Caco-2 (cell line): ENCODE measurements around the gene STK11IP. TPM values are rescaled to one million over a fixed set of nuclear protein-coding genes. Genes with fewer than 3 reads are reported as not detected.

Source experiments
- BruUV-seq: library from RNA; stranded (reverse); fragments of 400-500 nt; replicated peaks from 2 replicates; lab custom pipeline; 2021; lab: Mats Ljungman, UMichigan
- CTCF ChIA-PET: fragments of 300-600 bp; sonication (Branson Sonifier 250); formaldehyde crosslinking; loops from one replicate; lab custom pipeline; 2022; ENCODE audit warnings: antibody characterized with exemption; lab: Charles Lee
- POLR2A ChIA-PET: fragments of 300-600 bp; sonication (Branson Sonifier 250); formaldehyde crosslinking; loops from one replicate; lab custom pipeline; 2022; ENCODE audit warnings: antibody characterized with exemption; lab: Charles Lee
- DNase-seq, 2 experiments: peaks; one replicate each; pipeline versions ENCODE4 v3.0.0 to v3.0.0-alpha.2; 2020 to 2022
- H3K27me3 ChIP-seq: replicated peaks from 2 replicates; pipeline ENCODE4 v1.6.0; 2011; ENCODE audit warnings: low read length; ENCODE audit not compliant: control insufficient read depth, insufficient read depth
- H3K36me3 ChIP-seq: 2 replicates; pipeline ENCODE4 v1.5.1; 2011; ENCODE audit warnings: low read length; ENCODE audit not compliant: control insufficient read depth, insufficient read depth
- H3K4me1 ChIP-seq: fragments of 250-450 bp; sonication (Bioruptor Pico); 2 replicates; pipeline ENCODE4 v1.5.1; 2020; ENCODE audit warnings: mild to moderate bottlenecking
- H3K4me3 ChIP-seq: 2 replicates; pipeline ENCODE4 v1.5.1; 2011; ENCODE audit warnings: low read depth, mild to moderate bottlenecking, control low read depth, low read length
- H3K9me3 ChIP-seq: fragments of 250-450 bp; sonication (Bioruptor Pico); 2 replicates; pipeline ENCODE4 v1.5.1; 2020; ENCODE audit warnings: mild to moderate bottlenecking, moderate library complexity
- H3K27ac Mint-ChIP-seq: one replicate; pipeline ENCODE4 v1.8.0; 2022; ENCODE audit warnings: mixed read lengths; ENCODE audit not compliant: unreplicated experiment
- H3K27me3 Mint-ChIP-seq: one replicate; pipeline ENCODE4 v1.8.0; 2022; ENCODE audit warnings: mixed read lengths; ENCODE audit not compliant: insufficient read depth, unreplicated experiment
- H3K36me3 Mint-ChIP-seq: one replicate; pipeline ENCODE4 v1.8.0; 2022; ENCODE audit warnings: mild to moderate bottlenecking, mixed read lengths; ENCODE audit not compliant: insufficient read depth, unreplicated experiment
- H3K4me1 Mint-ChIP-seq: one replicate; pipeline ENCODE4 v1.8.0; 2022; ENCODE audit warnings: low read depth, mixed read lengths; ENCODE audit not compliant: unreplicated experiment
- H3K4me3 Mint-ChIP-seq: one replicate; pipeline ENCODE4 v1.8.0; 2022; ENCODE audit warnings: mild to moderate bottlenecking, moderate library complexity, mixed read lengths; ENCODE audit not compliant: unreplicated experiment
- H3K9me3 Mint-ChIP-seq: one replicate; pipeline ENCODE4 v1.8.0; 2022; ENCODE audit warnings: mixed read lengths; ENCODE audit not compliant: unreplicated experiment
- CTCF ChIP-seq, 2 experiments: fragments of 200-600 bp in 1 of 2; IDR thresholded peaks; 1 replicate in 1 of 2; 2 replicates in 1 of 2; pipeline versions ENCODE4 v1.5.1 to v1.8.0; 2011 to 2022; ENCODE audit warnings: antibody characterized with exemption in 1 of 2, control low read depth in 1 of 2, inconsistent platforms in 1 of 2, low read depth in 1 of 2, low read length in 1 of 2, mild to moderate bottlenecking in 1 of 2, moderate library complexity in 1 of 2; ENCODE audit not compliant: insufficient read depth in 1 of 2, severe bottlenecking in 1 of 2, unreplicated experiment in 1 of 2
- intact Hi-C: fragments of 100-400 bp; cut with micrococcal nuclease; formaldehyde crosslinking; loops from one replicate; pipeline ENCODE4 v1.10.0; 2022; ENCODE audit not compliant: unreplicated experiment
- total RNA-seq: library from RNA; stranded (reverse); gene quantifications from 2 replicates; pipeline ENCODE4 v1.2.3, GENCODE V29; 2022

Gene STK11IP
- total RNA-seq, 1 experiment from 2014 or later = 21.7 TPM

- H3K4me1 Mint-ChIP-seq = no peaks in the 10 kb centered on the region
- H3K36me3 Mint-ChIP-seq = no peaks in the 10 kb centered on the region
- no peak overlapping the region for H3K27ac Mint-ChIP-seq
- H3K9me3 Mint-ChIP-seq = no peaks in the 10 kb centered on the region
- Histone ChIP-seq H3K9me3 (no peaks in the 10 kb centered on the region), H3K4me1 (no peaks in the 10 kb centered on the region), H3K36me3 (no peaks in the 10 kb centered on the region), H3K4me3 (no peak overlapping the region), H3K27me3 (no peaks in the 10 kb centered on the region)
- no peak for DNase-seq
- intact Hi-C loops = no loop called here
- H3K4me3 Mint-ChIP-seq = no peak overlapping the region
- BruUV-seq = no TSS peak
- no peak for TF ChIP-seq CTCF (IDR thresholded peaks at IDR 0.05; ENCODE audit: insufficient read depth in 1 of 2, low read depth in 1 of 2, low read length in 1 of 2, severe bottlenecking in 1 of 2, unreplicated experiment in 1 of 2)
- CTCF ChIA-PET = no interaction called here
- POLR2A ChIA-PET = interaction anchor here (0.6 kb wide), 1 partner anchor 38 kb away, joined by 3 read pairs; no protein-coding TSS in a partner anchor
- no peaks in the 10 kb centered on the region for H3K27me3 Mint-ChIP-seq
Measured at GRCh38 chr2:219636144-219636915, 38.7 kb downstream of the STK11IP start.

GRCh38 chr2:219636941-219637841 lies 39.5 kb downstream of the STK11IP start:
- no TSS peak for BruUV-seq
- no peaks in the 10 kb centered on the region for H3K27me3 Mint-ChIP-seq
- no peak overlapping the region for H3K27ac Mint-ChIP-seq
- H3K27me3 ChIP-seq = no peaks in the 10 kb centered on the region
- H3K4me1 ChIP-seq = peaks cover 6% of the 10 kb centered on the region; the same call in 1 of the 2 replicates
- no peak for DNase-seq
- no peaks in the 10 kb centered on the region for H3K9me3 ChIP-seq
- no peaks in the 10 kb centered on the region for H3K4me1 Mint-ChIP-seq
- intact Hi-C loops = no loop called here
- no peak overlapping the region for H3K4me3 ChIP-seq
- H3K4me3 Mint-ChIP-seq = no peak overlapping the region
- ChIA-PET POLR2A (no interaction called here), CTCF (no interaction called here)
- no peaks in the 10 kb centered on the region for H3K9me3 Mint-ChIP-seq
- no peak for TF ChIP-seq CTCF (IDR thresholded peaks at IDR 0.05; ENCODE audit: insufficient read depth in 1 of 2, low read depth in 1 of 2, low read length in 1 of 2, severe bottlenecking in 1 of 2, unreplicated experiment in 1 of 2)
- H3K36me3 Mint-ChIP-seq = no peaks in the 10 kb centered on the region
- no peaks in the 10 kb centered on the region for H3K36me3 ChIP-seq

- H3K36me3 Mint-ChIP-seq = no peaks in the 10 kb centered on the region
- H3K9me3 ChIP-seq = no peaks in the 10 kb centered on the region
- CTCF ChIA-PET = no interaction called here
- TF ChIP-seq CTCF (IDR thresholded peaks at IDR 0.05; ENCODE audit: insufficient read depth in 1 of 2, low read depth in 1 of 2, low read length in 1 of 2, severe bottlenecking in 1 of 2, unreplicated experiment in 1 of 2) = no peak
- no peaks in the 10 kb centered on the region for H3K4me1 Mint-ChIP-seq
- intact Hi-C loops = no loop called here
- H3K27me3 Mint-ChIP-seq = no peaks in the 10 kb centered on the region
- no TSS peak for BruUV-seq
- H3K36me3 ChIP-seq = no peaks in the 10 kb centered on the region
- H3K27me3 ChIP-seq = no peaks in the 10 kb centered on the region
- H3K4me3 Mint-ChIP-seq = no peak overlapping the region
- H3K27ac Mint-ChIP-seq = no peak overlapping the region
- no peak overlapping the region for H3K4me3 ChIP-seq
- no peaks in the 10 kb centered on the region for H3K9me3 Mint-ChIP-seq
- H3K4me1 ChIP-seq = peaks cover 9% of the 10 kb centered on the region
- POLR2A ChIA-PET = no interaction called here
- DNase-seq = no peak
Measured at GRCh38 chr2:219637842-219638185, 40.2 kb downstream of the STK11IP start.
